HG03039 (cell line): ENCODE data around the gene APBB3.

ENCODE experiments used
- ATAC-seq: cut with Tn5 transposase; IDR thresholded peaks from one replicate; pipeline ENCODE4 v1.9.1; 2021; ENCODE audit warnings: mild to moderate bottlenecking, moderate library complexity; ENCODE audit not compliant: unreplicated experiment

Gene APBB3

DNA sequence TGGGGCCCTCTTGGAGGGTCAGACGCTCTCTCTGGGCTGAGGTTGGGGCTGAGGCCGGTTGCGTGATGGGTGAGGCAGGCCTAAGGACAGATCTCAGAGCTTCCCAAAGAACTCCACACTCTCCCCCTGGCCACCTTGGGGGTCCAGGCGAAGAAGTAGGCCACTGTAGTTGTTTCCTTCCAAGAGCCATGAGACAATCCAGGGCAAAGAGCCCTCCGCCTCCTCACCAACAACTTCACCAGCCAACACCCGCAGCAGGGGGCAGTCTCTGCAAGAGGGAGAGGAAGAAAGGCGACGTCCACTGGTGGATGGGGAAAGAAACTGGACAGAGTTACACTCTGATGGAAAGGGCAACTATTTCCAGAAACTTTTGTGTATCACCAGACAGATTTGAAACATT is 10.9 kb upstream of the APBB3 start:
- no peak for ATAC-seq

DNA sequence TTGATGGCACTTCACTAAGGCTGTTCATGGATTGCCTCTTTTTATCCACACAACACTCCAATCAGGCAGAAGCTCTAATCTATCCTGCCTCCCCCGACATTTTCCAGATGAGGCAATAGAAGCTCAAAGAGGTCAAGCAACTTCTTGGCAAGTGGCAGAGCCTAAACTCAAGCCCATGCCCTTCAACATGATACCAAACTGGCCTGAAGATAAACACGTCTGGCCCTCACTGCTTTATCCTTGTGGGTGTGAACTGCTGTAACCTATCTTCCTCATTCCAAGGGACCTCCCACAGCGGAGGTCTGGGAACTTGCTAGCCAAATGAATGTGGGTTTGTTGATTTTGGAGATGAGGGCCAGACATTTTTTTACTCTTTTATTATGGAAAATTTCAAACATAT is 9.8 kb upstream of the APBB3 start:
- ATAC-seq, result no peak

DNA sequence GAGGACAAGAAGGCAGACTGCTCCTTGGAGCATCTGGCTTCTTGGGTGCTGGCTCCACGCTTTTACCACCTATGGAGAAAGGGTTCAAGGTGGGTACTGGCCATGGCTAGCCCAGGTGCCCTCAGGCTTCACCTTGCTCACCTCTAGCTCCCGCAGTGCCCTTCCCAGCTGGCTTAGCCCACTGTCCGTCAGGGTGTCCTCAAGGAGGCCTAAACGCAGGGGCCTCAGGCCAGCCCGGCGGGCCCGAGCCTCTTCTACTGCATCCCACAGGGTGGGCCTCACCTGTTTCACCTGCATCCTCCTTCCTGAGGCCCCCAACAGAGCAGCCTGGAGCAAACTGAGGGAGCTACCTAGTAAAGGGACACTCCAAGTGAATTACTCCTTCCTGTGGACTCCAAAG is 9.3 kb upstream of the APBB3 start:
- no peak for ATAC-seq

DNA sequence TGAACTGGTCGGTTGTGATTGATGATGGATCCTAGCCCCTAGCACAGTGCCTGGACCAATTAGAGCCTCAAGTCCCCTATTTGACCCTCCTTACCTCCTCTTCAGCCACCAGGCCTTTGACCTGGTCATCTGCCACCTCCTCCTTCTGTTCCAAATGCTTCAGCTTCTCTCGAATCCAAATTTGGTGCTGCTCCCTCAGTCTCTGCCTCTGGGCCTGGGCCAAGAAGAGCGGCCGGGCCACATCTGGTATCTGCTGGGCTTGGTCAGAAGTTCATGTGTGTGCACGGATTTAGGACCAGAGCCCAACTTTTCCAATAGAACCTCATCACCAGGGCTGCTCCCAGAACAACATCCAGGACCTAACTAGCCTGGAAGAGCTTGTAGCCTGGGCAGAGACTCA is 6.7 kb upstream of the APBB3 start:
- no peak for ATAC-seq

DNA sequence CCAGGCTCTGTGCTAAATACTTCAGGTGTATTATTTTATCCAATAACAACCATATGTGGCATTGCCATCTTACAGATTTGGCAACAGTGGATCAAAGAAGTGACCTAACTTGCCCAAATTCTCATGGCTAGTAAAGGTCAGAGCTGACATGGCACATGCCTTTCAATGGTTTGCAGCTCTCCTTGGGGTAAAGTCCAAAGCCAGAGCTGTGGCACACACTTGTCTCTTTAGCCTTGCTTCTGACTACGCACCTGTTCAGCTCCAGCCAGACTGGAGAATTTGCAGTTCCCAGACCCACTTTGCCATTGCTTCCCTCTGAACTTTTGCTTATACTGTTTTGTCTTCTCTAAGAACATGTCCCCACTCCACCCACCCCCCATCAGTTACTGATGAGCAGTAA is 6.1 kb upstream of the APBB3 start:
- ATAC-seq, result no peak

DNA sequence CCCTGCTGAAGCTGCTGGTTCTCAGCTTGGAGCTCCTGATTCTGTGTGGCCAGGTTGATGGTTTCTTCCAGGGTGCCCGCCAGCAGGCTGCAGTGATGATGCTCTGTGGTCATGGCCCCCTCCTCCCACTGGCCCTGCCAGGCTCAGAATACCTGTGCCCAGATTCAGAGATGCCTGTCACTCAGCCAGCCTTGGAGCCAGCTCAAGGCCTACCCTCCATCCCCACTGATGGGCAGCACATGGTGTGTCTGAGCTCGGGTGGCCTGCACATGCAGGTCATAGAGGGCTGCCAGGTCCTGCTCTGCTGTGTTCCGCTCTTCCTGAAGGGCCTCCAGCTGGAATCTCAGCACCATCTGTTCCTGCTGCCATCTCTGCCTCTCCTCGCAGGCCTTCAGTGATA is 5.7 kb upstream of the APBB3 start:
- no peak for ATAC-seq

DNA sequence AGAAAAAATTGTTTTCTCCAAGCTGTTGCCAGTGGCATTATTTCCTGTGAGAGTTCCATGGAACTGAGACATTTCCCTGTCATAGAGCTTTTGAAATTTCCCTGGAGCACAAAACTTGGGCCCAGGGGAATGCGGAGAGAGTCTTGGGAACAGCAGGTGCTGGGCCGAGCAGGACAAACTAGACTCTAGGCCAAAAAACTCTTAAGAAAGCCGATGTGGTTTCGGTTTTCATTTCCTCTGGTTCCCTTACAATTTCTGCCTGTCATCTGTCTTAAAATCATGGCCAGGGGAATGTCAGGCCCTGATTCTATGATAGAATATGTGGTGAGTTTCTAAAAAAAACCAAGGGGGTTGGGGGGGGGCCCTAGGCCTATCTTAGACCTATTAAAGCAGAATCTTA is 4.8 kb upstream of the APBB3 start:
- no peak for ATAC-seq

DNA sequence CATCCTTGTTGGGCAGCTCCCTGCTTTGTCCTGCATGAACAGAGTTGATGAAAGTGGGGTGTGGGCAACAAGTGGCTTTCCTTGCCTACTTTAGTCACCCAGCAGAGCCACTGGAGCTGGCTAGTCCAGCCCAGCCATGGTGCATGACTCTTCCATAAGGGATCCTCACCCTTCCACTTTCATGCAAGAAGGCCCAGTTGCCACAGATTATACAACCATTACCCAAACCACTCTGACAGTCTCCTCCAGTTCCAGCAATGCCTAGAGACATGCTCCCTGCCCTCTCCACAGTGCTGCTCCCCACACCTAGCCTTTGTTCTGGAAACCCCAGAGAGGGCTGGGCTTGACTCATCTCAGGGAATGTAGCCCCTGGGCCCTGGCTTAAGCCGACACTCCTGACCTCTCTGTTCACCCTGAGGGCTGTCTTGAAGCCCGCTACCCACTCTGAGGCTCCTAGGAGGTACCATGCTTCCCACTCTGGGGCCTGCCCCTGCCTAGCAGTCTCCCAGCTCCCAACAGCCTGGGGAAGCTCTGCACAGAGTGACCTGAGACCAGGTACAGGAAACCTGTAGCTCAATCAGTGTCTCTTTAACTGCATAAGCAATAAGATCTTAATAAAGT is 4.2 kb upstream of the APBB3 start:
- no peak for ATAC-seq

DNA sequence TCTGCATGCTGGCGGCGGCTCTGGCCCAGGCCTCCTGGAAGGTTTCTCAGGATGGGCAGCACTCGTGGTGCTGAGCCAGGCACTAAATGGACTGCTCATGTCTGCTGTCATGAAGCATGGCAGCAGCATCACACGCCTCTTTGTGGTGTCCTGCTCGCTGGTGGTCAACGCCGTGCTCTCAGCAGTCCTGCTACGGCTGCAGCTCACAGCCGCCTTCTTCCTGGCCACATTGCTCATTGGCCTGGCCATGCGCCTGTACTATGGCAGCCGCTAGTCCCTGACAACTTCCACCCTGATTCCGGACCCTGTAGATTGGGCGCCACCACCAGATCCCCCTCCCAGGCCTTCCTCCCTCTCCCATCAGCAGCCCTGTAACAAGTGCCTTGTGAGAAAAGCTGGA is 3.5 kb upstream of the APBB3 start:
- ATAC-seq, result no peak

DNA sequence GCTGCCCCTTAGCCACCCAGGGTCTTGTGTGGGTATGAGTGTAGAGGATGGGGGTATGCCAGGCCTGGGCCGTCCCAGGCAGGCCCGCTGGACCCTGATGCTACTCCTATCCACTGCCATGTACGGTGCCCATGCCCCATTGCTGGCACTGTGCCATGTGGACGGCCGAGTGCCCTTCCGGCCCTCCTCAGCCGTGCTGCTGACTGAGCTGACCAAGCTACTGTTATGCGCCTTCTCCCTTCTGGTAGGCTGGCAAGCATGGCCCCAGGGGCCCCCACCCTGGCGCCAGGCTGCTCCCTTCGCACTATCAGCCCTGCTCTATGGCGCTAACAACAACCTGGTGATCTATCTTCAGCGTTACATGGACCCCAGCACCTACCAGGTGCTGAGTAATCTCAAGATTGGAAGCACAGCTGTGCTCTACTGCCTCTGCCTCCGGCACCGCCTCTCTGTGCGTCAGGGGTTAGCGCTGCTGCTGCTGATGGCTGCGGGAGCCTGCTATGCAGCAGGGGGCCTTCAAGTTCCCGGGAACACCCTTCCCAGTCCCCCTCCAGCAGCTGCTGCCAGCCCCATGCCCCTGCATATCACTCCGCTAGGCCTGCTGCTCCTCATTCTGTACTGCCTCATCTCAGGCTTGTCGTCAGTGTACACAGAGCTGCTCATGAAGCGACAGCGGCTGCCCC is 2.9 kb upstream of the APBB3 start:
- ATAC-seq, result no peak

DNA sequence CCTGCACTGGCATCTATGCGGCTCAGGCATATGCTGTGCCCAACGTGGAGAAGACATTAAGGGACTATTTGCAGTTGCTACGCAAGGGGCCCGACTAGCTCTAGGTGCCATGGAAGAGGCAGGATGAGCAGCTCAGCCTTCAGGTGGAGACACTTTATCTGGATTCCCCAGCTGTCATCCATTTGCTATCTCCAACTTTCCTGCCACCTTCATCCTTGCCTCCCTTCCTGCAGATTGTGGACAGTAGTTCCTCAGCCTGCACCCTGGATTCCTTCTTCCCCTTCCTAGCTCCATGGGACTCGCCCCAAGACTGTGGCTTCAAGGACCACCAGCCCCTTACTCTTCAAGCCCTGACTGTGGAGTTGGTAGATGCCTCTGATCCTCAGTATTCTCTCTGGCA is 2.3 kb upstream of the APBB3 start:
- no peak for ATAC-seq

DNA sequence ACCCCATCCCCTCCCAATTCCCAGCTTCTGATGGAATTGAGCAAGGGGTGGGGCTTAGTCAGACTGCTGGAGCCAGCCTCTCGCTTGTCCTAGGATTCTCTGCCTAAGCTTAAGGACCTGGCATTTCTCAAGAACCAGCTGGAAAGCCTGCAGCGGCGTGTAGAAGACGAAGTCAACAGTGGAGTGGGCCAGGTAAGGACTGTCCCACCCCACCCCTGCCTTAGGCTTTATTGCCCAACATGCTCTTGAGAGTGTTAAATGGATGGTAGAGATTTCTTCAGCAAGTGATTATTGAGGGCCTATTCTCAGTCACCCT is 1.3 kb upstream of the APBB3 start:
- no peak for ATAC-seq

DNA sequence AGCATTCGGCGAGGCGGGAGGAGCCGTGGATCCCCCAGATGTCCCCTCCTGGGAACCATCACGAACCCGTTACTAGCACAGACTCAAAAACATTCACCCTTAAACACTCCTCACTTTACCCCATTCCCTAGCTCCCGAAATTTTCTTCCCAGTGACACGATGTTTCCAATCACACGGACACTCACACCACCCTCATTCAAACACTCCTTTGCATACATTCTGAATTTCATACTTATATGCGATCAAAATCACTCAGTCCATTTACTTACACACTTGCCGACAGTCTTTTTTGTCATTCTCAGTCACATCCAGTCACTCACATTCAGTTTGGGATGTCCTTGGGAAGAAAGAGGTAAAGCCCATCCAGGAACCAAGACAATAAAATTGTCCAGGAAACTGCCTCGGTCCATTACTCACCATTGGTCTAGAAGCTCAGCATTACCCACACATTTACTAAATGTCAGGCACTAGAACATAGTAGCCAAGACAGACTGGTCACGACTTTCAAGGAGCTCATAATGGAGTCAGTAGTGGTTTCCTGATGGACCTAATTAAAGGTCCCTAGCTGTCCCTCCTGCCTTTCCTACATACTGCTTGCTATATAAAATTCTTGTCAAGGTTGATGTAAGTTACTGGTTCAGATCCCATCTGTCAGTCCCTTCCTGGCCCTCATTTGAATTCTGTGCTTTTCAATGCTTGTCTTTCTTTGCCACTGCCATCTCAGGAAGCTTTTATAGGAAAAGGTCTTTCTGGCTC is 804 bp upstream of the APBB3 start:
- ATAC-seq, result no peak

DNA sequence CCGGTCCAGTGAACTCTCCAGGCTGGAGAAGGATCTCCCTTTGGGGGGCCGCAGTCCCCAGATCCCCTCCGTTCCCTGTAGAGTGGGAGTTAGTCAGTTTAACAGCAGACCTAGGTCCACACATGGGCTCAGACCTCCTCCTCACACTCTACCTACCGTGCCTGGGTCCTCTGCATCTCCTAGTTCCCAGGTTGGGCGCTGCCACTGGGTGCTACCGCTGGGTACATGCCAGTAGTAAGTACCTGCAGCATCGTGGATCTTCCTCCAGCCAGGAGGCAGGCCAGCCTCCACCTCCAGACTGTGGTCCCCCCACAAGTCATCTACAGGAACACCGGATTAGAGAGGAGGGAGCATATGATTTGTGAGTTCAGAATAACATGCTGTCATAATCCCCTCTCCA is 802 bp downstream of the APBB3 start:
- no peak for ATAC-seq

DNA sequence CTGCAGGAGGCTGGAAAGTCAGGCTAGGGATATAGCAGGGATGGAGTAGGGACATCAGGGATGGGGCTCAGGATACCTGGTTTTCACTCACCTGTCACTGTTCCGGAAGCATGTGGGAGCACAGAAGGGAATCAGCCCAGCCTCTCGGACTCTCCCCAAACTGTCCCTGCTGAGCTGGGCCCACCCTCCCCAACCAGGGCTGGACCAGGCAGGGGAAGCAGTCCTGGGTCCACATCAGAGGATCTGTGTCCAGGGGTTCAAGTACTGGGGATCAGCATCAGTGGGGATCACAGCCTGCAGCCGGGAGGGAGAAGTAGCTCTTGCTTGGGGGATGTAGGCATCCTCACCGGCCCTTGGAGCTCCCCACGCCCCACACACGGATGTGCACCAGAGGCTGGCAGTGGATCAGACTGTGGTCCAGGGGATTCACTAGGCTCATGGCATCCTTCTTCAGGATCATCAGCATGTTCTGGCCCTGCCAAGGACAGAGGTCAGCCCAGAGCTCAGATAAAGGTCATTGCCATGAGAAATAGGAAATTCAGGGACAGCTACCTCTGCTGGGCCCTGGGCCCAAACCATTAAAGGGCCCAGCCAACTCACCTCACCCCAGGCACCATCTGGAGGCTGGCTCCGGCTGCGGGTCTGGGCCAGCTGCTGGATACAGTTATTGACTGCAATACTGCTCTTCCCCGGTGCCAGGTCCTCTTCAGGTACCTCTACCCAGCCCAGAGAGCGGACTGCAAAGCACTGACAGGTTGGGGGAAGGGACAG is 2.5 kb downstream of the APBB3 start:
- no peak for ATAC-seq

DNA sequence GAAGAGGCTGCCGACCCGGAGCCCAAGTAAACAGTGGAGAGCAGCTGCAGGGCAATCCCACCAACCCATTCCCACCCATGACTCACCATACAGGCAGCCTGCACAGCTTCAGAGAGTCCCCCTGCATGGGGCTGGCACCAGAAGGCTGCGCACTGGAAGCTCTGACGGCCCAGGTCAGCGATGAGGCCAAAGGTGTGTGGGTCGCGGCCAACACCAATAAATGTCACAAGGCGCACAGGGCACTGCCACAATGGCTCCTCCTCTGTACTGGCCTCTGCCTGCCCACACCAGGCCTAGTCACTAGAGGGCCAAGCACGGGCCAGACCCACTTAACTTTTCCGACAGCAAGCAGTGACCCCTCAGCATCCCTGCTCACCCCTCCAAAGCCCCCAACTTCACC is 4.2 kb downstream of the APBB3 start:
- ATAC-seq, result no peak

DNA sequence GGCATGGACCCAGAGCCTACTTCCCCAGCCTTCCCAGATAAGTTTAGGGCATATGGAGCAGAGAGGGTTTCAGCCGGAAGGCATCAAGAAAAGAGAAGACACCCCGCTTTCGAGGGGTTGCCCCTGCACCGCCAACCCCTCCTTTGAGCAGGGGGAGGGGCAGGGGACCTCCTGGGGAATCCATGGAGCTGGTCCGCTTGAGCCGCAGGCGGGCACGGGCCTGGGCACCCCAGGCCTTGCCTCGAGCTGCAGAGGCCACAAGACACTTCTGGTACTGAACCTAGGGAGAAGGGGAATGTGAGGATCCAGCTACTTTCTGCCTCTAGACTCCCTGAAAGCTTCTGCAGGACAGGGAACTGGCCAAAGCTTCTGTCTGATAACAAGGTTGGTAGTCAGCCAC is 5.9 kb downstream of the APBB3 start:
- no peak for ATAC-seq

DNA sequence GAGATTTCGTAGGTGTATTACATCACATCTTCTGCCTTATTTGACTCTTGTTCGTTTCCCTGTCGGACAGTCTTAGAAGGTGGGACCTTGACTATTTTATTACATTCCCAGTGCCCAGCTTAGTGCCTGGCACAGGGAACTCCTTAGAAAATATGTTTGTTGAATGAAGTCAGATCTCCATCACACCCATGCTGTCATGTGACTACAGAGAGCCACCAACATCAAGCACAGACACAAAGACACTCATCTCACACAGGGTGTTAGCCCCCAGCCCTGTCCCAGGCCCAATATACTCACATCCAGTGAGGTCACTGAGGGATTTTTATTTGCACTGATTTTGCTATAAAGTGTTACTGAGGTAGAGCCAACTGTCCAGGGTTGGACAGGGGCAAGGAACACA is 6.4 kb downstream of the APBB3 start:
- no peak for ATAC-seq

DNA sequence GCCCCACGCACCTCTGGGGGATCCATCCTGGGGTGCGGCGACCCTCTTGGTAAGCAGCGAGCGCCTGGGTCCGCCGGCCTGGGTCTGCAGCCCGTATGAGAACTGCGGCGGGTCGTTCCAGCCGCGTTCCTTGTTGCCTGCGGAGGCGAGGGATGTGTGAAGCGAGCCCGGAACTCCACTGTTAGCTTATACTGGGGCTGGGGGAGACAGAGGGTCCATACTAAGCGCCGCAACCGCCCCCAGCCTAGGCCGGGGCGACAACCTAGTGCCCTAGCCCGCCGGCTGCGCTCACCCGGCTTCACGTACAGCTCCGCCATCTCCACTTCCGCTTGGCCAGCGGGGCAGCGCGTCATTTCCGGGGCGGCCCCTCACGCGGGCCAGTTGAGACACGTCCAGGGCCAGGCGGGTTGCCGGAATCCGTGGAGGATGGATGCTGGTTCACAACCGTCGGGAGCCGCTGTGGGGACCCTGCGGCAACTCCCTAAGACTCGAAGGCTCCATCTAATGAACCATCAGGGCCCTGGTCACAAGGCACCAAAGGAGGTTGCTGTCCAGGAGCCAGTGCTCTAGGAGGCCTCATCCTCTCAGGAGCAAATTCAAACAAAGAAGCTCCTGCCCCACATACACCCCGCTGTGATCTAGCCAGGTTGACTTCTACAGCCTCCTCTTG is 7.1 kb downstream of the APBB3 start, which contains the start of gene SRA1:
SRA1 (minus strand) TSS at position 338 of the 670 bp plus-strand sequence; CDS start at position 317, 21 bp downstream.
- peak; percentile 93 for ATAC-seq

DNA sequence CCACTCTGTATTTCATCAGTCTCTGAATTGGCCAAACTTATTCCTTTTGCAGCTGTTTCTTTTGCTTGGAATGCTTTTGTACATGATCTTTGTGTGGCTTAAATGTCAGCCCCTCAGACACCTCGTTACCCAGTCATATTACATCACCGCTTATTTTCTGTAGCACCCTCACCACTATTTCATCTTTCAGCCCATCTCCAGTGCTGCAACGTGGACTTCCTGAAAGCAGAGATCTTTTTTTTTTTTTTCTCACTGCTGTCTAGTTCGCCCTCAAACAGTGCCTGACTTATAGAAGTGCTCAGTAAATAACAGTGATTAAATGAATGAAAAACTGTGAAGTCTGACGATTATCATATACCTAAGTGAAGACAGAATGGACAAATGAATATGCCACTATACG is 8.0 kb downstream of the APBB3 start:
- ATAC-seq, result no peak

DNA sequence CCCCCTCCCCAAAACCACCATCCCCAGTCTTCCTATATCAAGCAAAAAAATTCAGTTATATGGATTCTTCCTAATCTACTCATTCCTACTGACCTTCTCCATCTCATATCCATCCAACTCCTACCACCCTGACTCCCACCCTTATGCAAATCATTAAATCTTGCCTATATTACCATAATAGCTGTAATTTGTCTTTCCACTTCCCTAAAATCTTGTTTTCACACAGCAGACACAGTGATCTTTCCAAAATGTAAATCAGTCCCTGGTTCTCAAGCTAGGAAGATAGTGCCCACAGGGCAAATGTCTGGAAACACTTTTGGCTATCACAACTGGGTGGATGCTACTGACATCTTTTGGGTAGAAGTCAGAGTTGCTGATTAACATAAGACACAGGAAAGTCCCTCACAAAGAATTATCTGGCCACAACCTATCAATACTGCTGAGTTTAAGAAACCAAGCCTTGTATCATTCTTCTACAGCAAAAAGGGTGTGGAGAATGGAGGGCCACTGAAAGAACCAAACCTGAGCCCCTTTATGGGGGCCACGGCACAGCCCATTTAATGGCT is 8.6 kb downstream of the APBB3 start:
- no peak for ATAC-seq
